PC-3 (cell line): ENCODE data around the gene OSBPL2. TPM values are rescaled to one million over a fixed set of nuclear protein-coding genes. Genes with fewer than 3 reads are reported as not detected.

ENCODE experiments used
- ATAC-seq: fragments of 200-7000 bp; cut with Tn5 transposase; 2 replicates; pipeline ENCODE4 v1.9.1; 2020; ENCODE audit warnings: mild to moderate bottlenecking, moderate library complexity
- BruUV-seq: library from RNA; stranded (reverse); fragments of 400-500 nt; replicated peaks from 2 replicates; lab custom pipeline; 2021; lab: Mats Ljungman, UMichigan
- CTCF ChIA-PET: fragments of 300-600 bp; sonication (Branson Sonifier 250); formaldehyde crosslinking; loops from one replicate; lab custom pipeline; 2022; ENCODE audit warnings: antibody characterized with exemption; lab: Charles Lee
- POLR2A ChIA-PET: fragments of 300-600 bp; sonication (Branson Sonifier 250); formaldehyde crosslinking; loops from one replicate; lab custom pipeline; 2022; ENCODE audit warnings: antibody characterized with exemption; ENCODE audit not compliant: unreplicated experiment; lab: Charles Lee
- DNase-seq: peaks from one replicate; pipeline ENCODE4 v3.0.0-alpha.2; 2015
- H2AFZ ChIP-seq: fragments of 300-600 bp; sonication (generic); 2 replicates; pipeline ENCODE4 v1.6.0; 2016; ENCODE audit warnings: antibody characterized with exemption, low read length
- H3F3A ChIP-seq: fragments of 300-600 bp; sonication (generic); one replicate; pipeline ENCODE4 v1.6.0; 2017; ENCODE audit warnings: antibody characterized with exemption, low read length, control low read depth, mild to moderate bottlenecking; ENCODE audit not compliant: unreplicated experiment
- H3K27ac ChIP-seq: fragments of 300-600 bp; sonication (generic); 2 replicates; pipeline ENCODE4 v1.5.1; 2016; ENCODE audit warnings: mild to moderate bottlenecking, low read length
- H3K27me3 ChIP-seq: fragments of 300-600 bp; sonication (generic); 2 replicates; pipeline ENCODE4 v1.6.1; 2016; ENCODE audit warnings: low read length, mixed read lengths
- H3K36me3 ChIP-seq: fragments of 300-600 bp; sonication (generic); 2 replicates; pipeline ENCODE4 v1.6.1; 2016; ENCODE audit warnings: low read depth, mixed run types, low read length, mixed read lengths
- H3K4me1 ChIP-seq: fragments of 300-600 bp; sonication (generic); 2 replicates; pipeline ENCODE4 v1.5.1; 2016; ENCODE audit warnings: low read length; ENCODE audit not compliant: insufficient read depth
- H3K4me2 ChIP-seq: fragments of 300-600 bp; sonication (generic); 2 replicates; pipeline ENCODE4 v1.6.0; 2016; ENCODE audit warnings: low read length
- H3K4me3 ChIP-seq: fragments of 300-600 bp; sonication (generic); 2 replicates; pipeline ENCODE4 v1.5.1; 2016; ENCODE audit warnings: mild to moderate bottlenecking, low read length, mixed read lengths
- H3K79me2 ChIP-seq: fragments of 300-600 bp; sonication (generic); 2 replicates; pipeline ENCODE4 v1.6.1; 2017; ENCODE audit warnings: low read length, mixed read lengths
- H3K9ac ChIP-seq: fragments of 300-600 bp; sonication (generic); 2 replicates; pipeline ENCODE4 v1.6.0; 2016; ENCODE audit warnings: mild to moderate bottlenecking, low read length
- H3K9me2 ChIP-seq: fragments of 300-600 bp; sonication (generic); replicated peaks from 2 replicates; pipeline ENCODE4 v1.6.1; 2016; ENCODE audit warnings: mixed run types, low read length, mixed read lengths
- H3K9me3 ChIP-seq: fragments of 300-600 bp; sonication (generic); 2 replicates; pipeline ENCODE4 v1.6.1; 2016; ENCODE audit warnings: low read length, mixed read lengths
- H4K20me1 ChIP-seq: fragments of 300-600 bp; sonication (generic); 2 replicates; pipeline ENCODE4 v1.6.1; 2016; ENCODE audit warnings: low read length, mixed read lengths
- CTCF ChIP-seq: fragments of 300-600 bp; sonication (generic); conservative IDR thresholded peaks from 2 replicates; pipeline ENCODE4 v1.5.1; 2017; ENCODE audit warnings: antibody characterized with exemption, low read depth, mild to moderate bottlenecking, low read length
- EZH2 ChIP-seq: fragments of 300-600 bp; sonication (generic); IDR thresholded peaks from one replicate; pipeline ENCODE4 v1.6.1; 2017; ENCODE audit warnings: antibody characterized with exemption, mild to moderate bottlenecking, low read length; ENCODE audit not compliant: unreplicated experiment
- EZH2phosphoT487 ChIP-seq: fragments of 300-600 bp; sonication (generic); IDR thresholded peaks from 2 replicates; pipeline ENCODE4 v1.6.1; 2018; ENCODE audit warnings: mild to moderate bottlenecking, antibody characterized with exemption, low read length, borderline replicate concordance
- intact Hi-C: fragments of 100-400 bp; cut with micrococcal nuclease; formaldehyde crosslinking; loops from 2 replicates; pipeline ENCODE4 v1.9.0; 2023
- total RNA-seq: library from RNA; depleted of rRNA; stranded (reverse); fragments of >200 nt; gene quantifications from 2 replicates; pipeline ENCODE4 v1.2.3, GENCODE V29; 2014

OSBPL2 gene
- total RNA-seq, 1 experiment from 2014 or later: 39.7 TPM

GRCh38 chr20:62307226-62308101 is 69.1 kb downstream of the OSBPL2 start:
- Histone ChIP-seq H3K9me3 (no peaks in the 10 kb centered on the region), H3K9ac (no peak overlapping the region), H3K27me3 (no peaks in the 10 kb centered on the region), H3K4me2 (no peak overlapping the region), H3K9me2 (no peaks in the 10 kb centered on the region), H2AFZ (no peak overlapping the region), H3K79me2 (peaks cover 46% of the 10 kb centered on the region), H3K27ac (no peak overlapping the region), H3F3A (peaks cover 16% of the 10 kb centered on the region), H3K4me1 (peaks cover 25% of the 10 kb centered on the region), H3K36me3 (peaks cover 61% of the 10 kb centered on the region), H4K20me1 (peaks cover 55% of the 10 kb centered on the region), H3K4me3 (no peak overlapping the region)
- CTCF ChIA-PET: interaction anchor here (1.1 kb wide), 1 partner anchor 75 kb away, joined by 3 read pairs; no protein-coding TSS in a partner anchor
- TF ChIP-seq EZH2: no peak
- no peak for TF ChIP-seq EZH2phosphoT487
- TF ChIP-seq CTCF: no peak
- BruUV-seq: no TSS peak
- POLR2A ChIA-PET: no interaction called here
- peak; percentile 39 for DNase-seq
- intact Hi-C loops: no loop called here
- ATAC-seq: 0 out of 2 replicates have a peak, but pooled peaks have one; percentile 0

DNA sequence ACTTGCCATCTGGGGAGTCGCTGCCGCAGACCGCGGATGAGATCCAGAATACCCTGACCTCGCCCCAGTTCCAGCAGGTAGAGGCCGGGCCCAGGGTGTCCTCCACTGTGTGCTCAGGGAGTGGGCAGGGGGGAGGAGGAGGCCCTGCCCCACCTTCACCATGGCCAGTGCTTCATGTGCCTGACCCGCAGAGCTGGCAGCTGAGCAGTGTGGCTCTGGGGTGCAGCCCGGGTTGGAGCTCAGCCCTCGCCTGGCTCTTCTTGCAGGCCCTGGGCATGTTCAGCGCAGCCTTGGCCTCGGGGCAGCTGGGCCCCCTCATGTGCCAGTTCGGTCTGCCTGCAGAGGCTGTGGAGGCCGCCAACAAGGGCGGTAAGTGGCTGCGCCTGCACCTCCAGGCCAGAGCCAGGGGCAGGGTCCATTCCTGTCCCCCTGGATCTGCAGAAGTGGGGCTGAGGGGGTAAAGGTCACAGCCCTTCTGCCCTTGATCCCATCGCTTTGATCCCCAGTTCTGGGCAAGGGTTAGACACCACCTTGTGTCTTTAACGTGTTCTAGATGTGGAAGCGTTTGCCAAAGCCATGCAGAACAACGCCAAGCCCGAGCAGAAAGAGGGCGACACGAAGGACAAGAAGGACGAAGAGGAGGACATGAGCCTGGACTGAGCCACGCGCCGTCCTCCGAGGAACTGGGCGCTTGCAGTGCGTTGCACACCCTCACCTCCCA is 69.9 kb downstream of the OSBPL2 start:
- Histone ChIP-seq H3K4me2 (no peak overlapping the region), H3K27me3 (no peaks in the 10 kb centered on the region), H4K20me1 (peaks cover 55% of the 10 kb centered on the region), H3K79me2 (peaks cover 41% of the 10 kb centered on the region), H3K4me1 (peaks cover 25% of the 10 kb centered on the region), H3K9me3 (no peaks in the 10 kb centered on the region), H3K9me2 (no peaks in the 10 kb centered on the region), H3K4me3 (no peak overlapping the region), H3K27ac (no peak overlapping the region), H3K36me3 (peaks cover 67% of the 10 kb centered on the region), H3K9ac (no peak overlapping the region), H2AFZ (no peak overlapping the region), H3F3A (peaks cover 16% of the 10 kb centered on the region)
- CTCF ChIA-PET: no interaction called here
- ATAC-seq (no peak), DNase-seq (no peak)
- BruUV-seq: TSS peak; percentile 14
- no peak for TF ChIP-seq EZH2
- TF ChIP-seq EZH2phosphoT487: no peak
- no peak for TF ChIP-seq CTCF
- POLR2A ChIA-PET: no interaction called here
- intact Hi-C loops: no loop called here
